Mucosa of stomach (tissue), 1 donor: ENCODE measurements around the gene DRG1.
"Not testable (repeated sequence)": the region's sequence is repeated elsewhere in the genome, so short reads cannot be mapped to it uniquely, and the experiment has no call there.

Source experiments
- H3K27me3 ChIP-seq: one replicate; pipeline ENCODE4 v1.7.0; 2013; ENCODE audit warnings: mild to moderate bottlenecking, low read length; ENCODE audit not compliant: control insufficient read depth, insufficient read depth
- H3K36me3 ChIP-seq: one replicate; pipeline ENCODE4 v1.7.0; 2013; ENCODE audit warnings: low read length; ENCODE audit not compliant: control insufficient read depth, insufficient read depth
- H3K4me1 ChIP-seq: one replicate; pipeline ENCODE4 v1.7.0; 2013; ENCODE audit warnings: mild to moderate bottlenecking, low read length; ENCODE audit not compliant: control insufficient read depth, insufficient read depth
- H3K4me3 ChIP-seq: one replicate; pipeline ENCODE4 v1.7.0; 2013; ENCODE audit warnings: low read length
- H3K9ac ChIP-seq: one replicate; pipeline ENCODE4 v1.7.0; 2013; ENCODE audit warnings: mild to moderate bottlenecking, low read length, moderate library complexity
- H3K9me3 ChIP-seq: one replicate; pipeline ENCODE4 v1.7.0; 2013; ENCODE audit warnings: mild to moderate bottlenecking, low read length, moderate library complexity; ENCODE audit not compliant: control insufficient read depth
- donor health status: Pancreatic carcinoma.

The DRG1 gene, protein sequence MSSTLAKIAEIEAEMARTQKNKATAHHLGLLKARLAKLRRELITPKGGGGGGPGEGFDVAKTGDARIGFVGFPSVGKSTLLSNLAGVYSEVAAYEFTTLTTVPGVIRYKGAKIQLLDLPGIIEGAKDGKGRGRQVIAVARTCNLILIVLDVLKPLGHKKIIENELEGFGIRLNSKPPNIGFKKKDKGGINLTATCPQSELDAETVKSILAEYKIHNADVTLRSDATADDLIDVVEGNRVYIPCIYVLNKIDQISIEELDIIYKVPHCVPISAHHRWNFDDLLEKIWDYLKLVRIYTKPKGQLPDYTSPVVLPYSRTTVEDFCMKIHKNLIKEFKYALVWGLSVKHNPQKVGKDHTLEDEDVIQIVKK

DNA sequence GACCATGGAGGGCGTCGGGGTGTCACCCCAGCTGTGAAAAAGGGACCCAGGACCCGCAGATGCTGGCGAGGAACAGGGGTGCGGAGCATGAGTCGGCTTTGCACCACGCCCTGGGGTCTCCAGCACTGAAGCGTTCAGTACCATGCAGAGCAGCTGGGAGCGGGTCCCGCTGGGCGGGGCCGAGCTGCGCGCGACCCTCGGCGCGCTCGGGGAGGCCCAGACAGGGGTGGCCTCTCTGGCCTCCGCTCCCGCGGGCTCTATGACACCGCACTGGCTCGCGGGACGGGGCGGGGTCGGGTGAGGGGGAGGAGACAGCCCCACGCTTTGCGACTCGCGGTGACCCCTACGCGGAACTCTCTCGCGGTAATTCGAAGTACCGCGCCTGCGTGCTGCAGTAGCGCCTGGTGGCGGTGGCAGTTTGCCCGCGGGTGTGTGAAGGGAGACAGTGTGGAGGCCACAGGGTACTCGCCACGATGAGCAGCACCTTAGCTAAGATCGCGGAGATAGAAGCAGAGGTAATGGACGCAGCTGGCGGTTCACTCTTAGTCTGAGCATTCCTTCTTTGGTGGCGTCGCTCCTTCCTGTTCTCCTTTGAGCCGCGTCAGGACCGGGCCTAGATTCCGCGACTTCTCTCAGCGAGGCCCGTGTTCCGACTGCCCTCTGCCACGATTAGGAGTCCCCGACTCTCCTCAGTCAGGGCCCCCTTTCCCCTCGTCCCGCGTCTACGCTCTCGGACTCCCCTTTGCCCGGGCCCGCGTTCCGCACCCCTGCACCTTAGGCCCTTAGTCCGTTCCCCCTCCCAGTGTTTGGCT, at the start of gene DRG1:
Gene DRG1 (plus strand): TSS at position 394 of the 812 bp plus-strand sequence. CDS start 80 bp downstream, at position 474.
- Histone ChIP-seq H3K4me3 (peak within 1 kb of the TSS; percentile 62), H3K27me3 (no peaks in the 10 kb centered on the region), H3K9me3 (no peaks in the 10 kb centered on the region), H3K4me1 (no peaks in the 10 kb centered on the region), H3K9ac (peak within 1 kb of the TSS; percentile 85), H3K36me3 (no peaks in the 10 kb centered on the region)

DNA sequence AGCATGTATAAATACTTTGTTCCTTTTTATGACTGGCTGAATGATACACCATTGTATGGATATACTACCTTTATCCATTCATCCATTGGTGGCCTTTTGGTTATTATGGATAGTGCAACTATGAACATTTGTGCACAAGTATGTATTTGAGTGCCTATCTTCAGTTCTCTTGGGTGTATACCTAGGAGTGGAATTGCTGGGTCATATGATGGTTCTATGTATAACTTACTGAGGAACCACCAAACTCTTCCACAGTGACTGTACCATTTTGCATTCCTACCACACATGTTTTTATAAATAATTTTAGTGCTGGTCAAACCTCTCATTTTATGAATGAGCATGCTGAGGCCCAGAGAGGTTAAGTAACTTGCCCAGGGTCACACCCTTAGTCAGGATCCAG, 49.4 kb upstream of the DRG1 start:
- Histone ChIP-seq H3K9me3 (no peaks in the 10 kb centered on the region), H3K36me3 (no peaks in the 10 kb centered on the region), H3K9ac (no peak overlapping the region), H3K27me3 (no peaks in the 10 kb centered on the region), H3K4me3 (no peak overlapping the region), H3K4me1 (peaks cover under 1% of the 10 kb centered on the region)

DNA sequence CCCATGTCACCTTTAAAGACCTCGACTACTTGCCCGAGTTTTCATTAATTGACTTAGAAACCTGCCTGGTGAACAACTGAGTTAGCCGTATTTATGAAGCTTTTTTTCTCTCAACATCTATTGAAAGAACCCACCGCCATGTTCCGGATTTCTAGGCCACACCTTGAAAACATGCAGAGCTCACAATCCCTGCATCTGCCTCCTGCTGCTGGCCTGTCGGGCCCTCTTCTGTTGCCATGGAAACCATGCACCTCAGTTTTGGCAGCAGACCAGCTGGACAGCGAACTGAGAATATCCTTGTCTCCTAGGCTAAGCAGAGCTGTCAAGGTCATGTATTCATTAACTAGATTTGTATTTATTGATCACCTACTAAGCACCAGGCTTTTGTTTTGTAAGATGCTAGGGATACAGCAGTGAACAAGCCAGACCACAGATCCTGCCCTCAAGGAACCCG, 49.0 kb upstream of the DRG1 start:
- Histone ChIP-seq H3K27me3 (no peaks in the 10 kb centered on the region), H3K9ac (no peak overlapping the region), H3K36me3 (no peaks in the 10 kb centered on the region), H3K9me3 (no peaks in the 10 kb centered on the region), H3K4me3 (no peak overlapping the region), H3K4me1 (no peaks in the 10 kb centered on the region)

DNA sequence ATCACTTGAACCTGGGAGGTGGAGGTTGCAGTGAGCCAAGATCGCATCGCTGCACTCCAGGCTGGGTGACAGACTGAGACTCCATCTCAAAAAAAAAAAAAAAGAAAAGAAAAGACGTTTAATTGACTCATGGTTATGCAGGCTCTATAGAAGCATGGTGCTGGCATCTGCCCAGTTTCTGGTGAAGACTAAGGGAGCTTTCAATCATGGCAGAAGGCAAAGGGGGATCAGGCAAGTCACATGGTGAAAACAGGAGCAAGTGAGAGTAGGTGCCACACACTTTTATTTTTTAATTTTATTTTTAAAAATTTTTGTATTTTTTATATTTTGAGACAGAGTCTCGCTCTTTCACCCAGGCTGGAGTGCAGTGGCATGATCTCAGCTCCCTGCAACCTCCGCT, 44.9 kb upstream of the DRG1 start:
- no peaks in the 10 kb centered on the region for H3K4me1 ChIP-seq
- no peak overlapping the region for H3K9ac ChIP-seq
- H3K27me3 ChIP-seq: no peaks in the 10 kb centered on the region
- H3K36me3 ChIP-seq: no peaks in the 10 kb centered on the region
- H3K4me3 ChIP-seq: no peak overlapping the region
- H3K9me3 ChIP-seq: no peaks in the 10 kb centered on the region

DNA sequence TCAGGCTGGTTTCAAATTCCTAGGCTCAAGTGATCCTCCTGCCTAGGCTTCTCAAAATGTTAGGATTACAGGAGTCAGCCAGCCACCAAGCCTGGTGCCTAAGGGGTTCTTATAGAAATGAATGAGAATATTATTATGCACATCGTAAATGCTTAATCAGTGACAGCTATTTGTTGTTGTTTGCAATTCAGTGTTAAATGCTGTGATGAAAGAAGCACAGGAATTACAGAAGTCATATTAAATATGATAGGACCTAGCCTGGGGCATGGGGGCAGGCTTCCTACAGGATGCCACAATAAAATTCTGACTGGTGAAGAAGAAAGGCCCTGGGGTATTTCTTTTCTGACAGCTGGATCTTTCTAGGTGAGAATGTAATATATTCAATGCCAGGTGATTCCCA, 39.4 kb upstream of the DRG1 start:
- Histone ChIP-seq H3K27me3 (no peaks in the 10 kb centered on the region), H3K36me3 (no peaks in the 10 kb centered on the region), H3K4me3 (no peak overlapping the region), H3K9ac (no peak overlapping the region), H3K9me3 (no peaks in the 10 kb centered on the region), H3K4me1 (no peaks in the 10 kb centered on the region)

DNA sequence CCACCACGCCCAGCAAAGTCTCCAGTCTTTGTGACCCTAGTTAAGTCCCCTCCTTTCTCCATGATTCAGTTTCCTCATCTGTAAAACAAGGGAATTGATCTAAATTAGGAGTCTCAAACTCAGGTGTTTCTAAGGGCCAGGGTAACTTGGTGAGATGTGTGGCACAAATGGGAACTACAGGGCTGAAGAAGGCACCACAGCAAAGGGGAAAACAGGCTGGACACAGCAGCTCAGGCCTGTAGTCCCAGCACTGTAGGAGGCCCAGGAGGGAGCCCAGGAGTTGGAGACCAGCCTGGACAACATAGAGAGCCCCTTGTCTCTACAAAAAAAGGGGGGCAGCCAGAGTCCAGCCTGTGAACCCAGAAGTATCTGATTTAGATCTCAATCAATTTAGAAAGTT, 37.7 kb upstream of the DRG1 start:
- Histone ChIP-seq H3K4me3 (no peak overlapping the region), H3K4me1 (no peaks in the 10 kb centered on the region), H3K27me3 (no peaks in the 10 kb centered on the region), H3K36me3 (no peaks in the 10 kb centered on the region), H3K9me3 (no peaks in the 10 kb centered on the region), H3K9ac (no peak overlapping the region)

DNA sequence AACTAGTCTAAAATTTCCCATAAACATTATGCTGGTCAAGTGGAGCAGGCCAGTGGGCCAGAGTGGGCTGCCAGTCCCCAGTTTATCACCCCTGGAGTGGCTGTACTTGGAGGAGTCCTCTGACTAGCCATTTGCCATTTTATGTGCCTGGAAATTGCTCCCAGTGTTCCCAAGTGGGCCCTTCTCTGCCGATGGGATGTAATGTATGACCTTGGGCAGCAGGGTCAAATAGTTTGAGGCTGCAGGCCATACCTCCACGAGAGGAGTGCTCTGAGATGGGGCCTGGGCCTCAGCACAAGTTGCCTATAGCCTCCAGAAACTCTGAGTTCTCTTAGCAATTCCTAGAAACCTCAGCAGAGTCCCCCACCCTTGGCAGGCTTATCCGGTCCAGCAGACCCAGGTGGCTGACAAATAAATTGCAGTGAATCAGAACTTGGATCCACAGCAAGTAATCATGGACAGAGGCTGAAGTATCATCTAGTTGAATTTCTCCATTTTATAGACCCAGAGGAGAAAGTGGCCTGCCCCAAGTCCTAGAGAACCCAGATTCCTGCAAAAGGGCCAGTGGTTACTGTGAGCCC, 35.4 kb upstream of the DRG1 start:
- H3K36me3 ChIP-seq: no peaks in the 10 kb centered on the region
- H3K4me1 ChIP-seq: no peaks in the 10 kb centered on the region
- no peaks in the 10 kb centered on the region for H3K9me3 ChIP-seq
- no peak overlapping the region for H3K9ac ChIP-seq
- H3K27me3 ChIP-seq: no peaks in the 10 kb centered on the region
- H3K4me3 ChIP-seq: no peak overlapping the region

DNA sequence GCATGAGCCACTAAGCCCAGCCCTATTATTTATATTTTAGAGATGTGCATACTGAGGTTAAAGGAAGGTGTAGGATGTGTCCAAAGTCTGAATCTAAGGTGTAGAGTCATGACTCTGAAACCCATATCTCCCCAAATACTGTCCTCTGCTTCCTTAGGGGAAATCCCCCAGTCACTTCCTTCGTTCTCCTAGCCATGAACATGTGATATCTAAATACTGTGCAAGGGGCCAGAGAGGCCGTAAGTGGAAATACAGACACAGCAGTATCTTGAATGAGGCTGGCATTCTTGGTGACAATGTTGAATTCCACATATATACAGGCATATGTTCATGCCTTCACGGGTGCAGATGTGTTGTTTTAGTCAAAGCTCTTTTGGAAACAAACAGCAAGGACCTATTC, 32.0 kb upstream of the DRG1 start:
- Histone ChIP-seq H3K36me3 (no peaks in the 10 kb centered on the region), H3K9me3 (no peaks in the 10 kb centered on the region), H3K27me3 (no peaks in the 10 kb centered on the region), H3K9ac (no peak overlapping the region), H3K4me1 (no peaks in the 10 kb centered on the region), H3K4me3 (no peak overlapping the region)

DNA sequence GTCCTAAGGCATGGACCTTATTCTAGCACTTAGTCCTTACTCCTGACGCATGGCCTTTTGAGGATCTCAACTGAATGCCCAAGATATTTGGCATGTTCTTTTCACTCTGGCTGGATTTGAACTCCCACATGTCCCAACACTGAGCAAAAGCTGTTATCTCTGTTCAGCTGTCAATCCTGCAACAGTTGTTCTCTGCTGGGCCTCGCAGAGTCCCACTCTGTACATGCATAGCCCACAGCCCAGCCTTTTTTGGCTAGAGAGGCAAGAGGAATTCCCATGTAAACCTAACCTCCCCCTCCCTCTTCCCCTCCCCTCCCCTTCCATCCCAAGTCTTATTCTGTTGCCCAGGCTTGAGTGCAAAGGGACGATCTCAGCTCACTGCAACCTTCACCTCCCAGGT, 21.8 kb upstream of the DRG1 start:
- no peaks in the 10 kb centered on the region for H3K27me3 ChIP-seq
- H3K9ac ChIP-seq: no peak overlapping the region
- no peaks in the 10 kb centered on the region for H3K4me1 ChIP-seq
- H3K4me3 ChIP-seq: no peak overlapping the region
- H3K36me3 ChIP-seq: no peaks in the 10 kb centered on the region
- H3K9me3 ChIP-seq: no peaks in the 10 kb centered on the region

DNA sequence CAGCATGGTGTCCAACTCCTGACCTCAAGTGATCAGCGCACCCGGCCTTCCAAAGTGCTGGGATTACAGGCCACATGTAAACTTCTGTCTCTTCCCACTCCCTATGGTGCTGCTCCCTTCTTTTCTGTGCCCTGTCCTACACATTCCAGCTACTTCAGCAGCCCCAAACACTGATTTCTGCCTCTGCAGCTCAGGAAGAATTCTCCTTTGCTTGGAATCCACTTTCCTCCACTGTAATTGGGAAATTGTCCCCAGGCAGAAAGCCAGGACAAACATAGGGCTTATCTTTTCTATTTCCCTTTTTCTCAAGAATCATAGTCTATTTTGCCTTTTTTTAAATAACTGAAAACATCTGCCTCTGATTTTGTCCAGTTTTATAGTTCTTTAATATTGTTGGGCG, 21.3 kb upstream of the DRG1 start:
- Histone ChIP-seq H3K4me3 (no peak overlapping the region), H3K36me3 (no peaks in the 10 kb centered on the region), H3K4me1 (no peaks in the 10 kb centered on the region)

DNA sequence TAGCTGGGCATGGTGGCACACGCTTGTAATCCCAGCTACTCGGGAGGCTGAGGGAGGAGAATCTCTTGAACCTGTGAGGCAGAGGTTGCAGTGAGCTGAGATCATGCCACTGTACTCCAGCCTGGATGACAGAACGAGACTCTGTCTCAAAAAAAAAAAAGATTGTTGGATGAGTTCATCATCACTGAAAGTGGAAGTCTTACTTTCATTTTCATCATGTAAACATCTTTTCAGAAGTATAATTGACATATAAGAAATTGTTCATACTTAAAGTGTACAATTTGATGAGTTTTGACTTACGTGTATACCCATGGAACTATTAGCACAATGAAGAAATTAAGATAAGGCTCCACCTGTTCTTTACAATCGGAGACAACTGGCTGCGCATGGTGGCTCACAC, 20.8 kb upstream of the DRG1 start:
- H3K4me1 ChIP-seq, H3K9ac ChIP-seq, H3K36me3 ChIP-seq, H3K4me3 ChIP-seq, H3K9me3 ChIP-seq, H3K27me3 ChIP-seq: not testable (repeated sequence)

More for the DNA sequence above, 21.3 kb upstream of the DRG1 start:
- H3K9ac ChIP-seq: no peak overlapping the region
- H3K27me3 ChIP-seq: no peaks in the 10 kb centered on the region
- no peaks in the 10 kb centered on the region for H3K9me3 ChIP-seq

DNA sequence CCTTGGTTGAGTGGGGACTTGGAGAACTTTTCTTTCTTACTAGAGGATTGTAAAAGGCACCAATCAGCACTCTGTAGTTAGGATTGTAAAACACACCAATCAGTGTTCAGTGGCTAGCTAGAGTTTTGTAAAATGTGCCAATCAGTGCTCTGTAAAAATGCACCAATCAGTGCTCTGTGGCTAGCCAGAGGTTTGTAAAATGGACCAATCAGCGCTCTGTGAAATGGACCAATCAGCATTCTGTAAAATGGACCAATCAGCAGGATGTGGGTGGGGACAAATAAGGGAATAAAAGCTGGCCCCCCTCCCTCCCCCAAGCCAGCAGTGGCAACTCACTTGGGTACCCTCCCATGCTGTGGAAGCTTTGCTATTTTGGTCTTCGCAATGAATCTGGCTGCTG, 5.5 kb upstream of the DRG1 start:
- Histone ChIP-seq H3K36me3 (no peaks in the 10 kb centered on the region), H3K4me3 (no peak overlapping the region), H3K4me1 (no peaks in the 10 kb centered on the region), H3K27me3 (no peaks in the 10 kb centered on the region), H3K9ac (no peak overlapping the region), H3K9me3 (no peaks in the 10 kb centered on the region)
